K562 (cell line): ENCODE results near the gene F11R. TPM values are rescaled to one million over a fixed set of nuclear protein-coding genes. Genes with fewer than 3 reads are reported as not detected.

Experiments used
- ATF6 ChIP-seq: sonication (generic); formaldehyde crosslinking; IDR thresholded peaks from 2 replicates; pipeline ENCODE4 v1.4.0; 2020; ENCODE audit warnings: mild to moderate bottlenecking, missing genetic modification reagents
- CAMTA2 ChIP-seq: fragments of 250-450 bp; sonication (Bioruptor Pico); conservative IDR thresholded peaks from 2 replicates; pipeline ENCODE4 v1.5.1; 2022
- PRMT5 ChIP-seq: sonication (generic); formaldehyde crosslinking; IDR thresholded peaks from 2 replicates; pipeline ENCODE4 v1.5.0; 2020; ENCODE audit warnings: missing genetic modification reagents
- SIN3A ChIP-seq, 2 experiments: fragments of 150-350 bp in 1 of 2; IDR thresholded peaks; 2 replicates each; pipeline ENCODE4 v1.6.1; 2011 to 2016; ENCODE audit warnings: borderline replicate concordance in 2 of 2, low read depth in 2 of 2, low read length in 2 of 2, mild to moderate bottlenecking in 2 of 2, moderate library complexity in 2 of 2; ENCODE audit not compliant: control insufficient read depth in 1 of 2
- SNAPC5 ChIP-seq: fragments of 250-450 bp; sonication (Bioruptor Pico); IDR thresholded peaks from 2 replicates; pipeline ENCODE4 v1.8.0; 2021; ENCODE audit warnings: moderate library complexity, mild to moderate bottlenecking, inconsistent platforms
- TSC22D4 ChIP-seq: fragments of 450-650 bp; IDR thresholded peaks from 2 replicates; pipeline ENCODE4 v1.6.1; 2016; ENCODE audit warnings: missing genetic modification characterization, missing biosample characterization, control low read depth
- ZNF24 ChIP-seq: fragments of 450-650 bp; IDR thresholded peaks from 2 replicates; pipeline ENCODE4 v1.6.1; 2016
- ZNF3 ChIP-seq: fragments of 250-450 bp; sonication (Bioruptor Pico); IDR thresholded peaks from 2 replicates; pipeline ENCODE4 v1.5.0; 2021; ENCODE audit warnings: mild to moderate bottlenecking, moderate library complexity
- ZNF586 ChIP-seq: fragments of 450-650 bp; formaldehyde crosslinking; conservative IDR thresholded peaks from 2 replicates; pipeline ENCODE4 v1.4.0; 2020; ENCODE audit warnings: mild to moderate bottlenecking, moderate library complexity
- polyA plus RNA-seq, 8 experiments: library from polyadenylated mRNA; depleted of rRNA in 4 of 8; stranded (reverse) in 5 of 8; unstranded in 3 of 8; fragments of >200 nt; fragmentation: Nextera tagmentation in 2 of 8; fragmentation: Illumina TruSeq in 1 of 8; extraction: Ambion mirVana in 2 of 8; extraction: Trizol in 1 of 8; gene quantifications; 2 replicates each; pipeline versions ENCODE4 v1.2.1 to v1.2.3, GENCODE V29; 2011 to 2014; ENCODE audit warnings: inconsistent platforms in 1 of 8, missing spikeins in 1 of 8
- total RNA-seq, 7 experiments: library from RNA; depleted of rRNA in 6 of 7; stranded (reverse); fragments of >200 nt in 6 of 7; fragmentation: Illumina TruSeq in 2 of 7; extraction: Trizol in 2 of 7; gene quantifications; 2 replicates each; pipeline versions ENCODE4 v1.2.1 to v1.2.3, GENCODE V29; 2011 to 2021; ENCODE audit warnings: low replicate concordance in 1 of 7
- TF ChIP-seq, protein P1 (sequence below): fragments of 200-800 bp; sonication (Bioruptor generic); IDR thresholded peaks from 2 replicates; pipeline ENCODE4 v1.6.1; 2016; ENCODE audit warnings: missing genetic modification characterization, missing compliant biosample characterization
- TF ChIP-seq, protein P2 (sequence below), 2 experiments: fragments of 450-650 bp; IDR thresholded peaks; 2 replicates each; pipeline ENCODE4 v1.6.1; 2016
- TF ChIP-seq, protein P3 (sequence below): fragments of 250-450 bp; sonication (Bioruptor Pico); IDR thresholded peaks from 2 replicates; pipeline ENCODE4 v1.8.0; 2021; ENCODE audit warnings: borderline replicate concordance, mild to moderate bottlenecking, moderate library complexity; ENCODE audit not compliant: poor library complexity, severe bottlenecking
- TF ChIP-seq, protein P4 (sequence below), 2 experiments: fragments of 250-450 bp in 1 of 2; fragments of 450-650 bp in 1 of 2; sonication (Bioruptor Pico) in 1 of 2; IDR thresholded peaks; 2 replicates each; pipeline versions ENCODE4 v1.6.1 to v1.8.0; 2016 to 2021; ENCODE audit warnings: mild to moderate bottlenecking in 2 of 2, moderate library complexity in 2 of 2, missing compliant biosample characterization in 1 of 2, missing genetic modification characterization in 1 of 2
- TF ChIP-seq, protein P5 (sequence below): fragments of 450-650 bp; formaldehyde crosslinking; conservative IDR thresholded peaks from 2 replicates; pipeline ENCODE4 v1.4.0; 2022; ENCODE audit warnings: mild to moderate bottlenecking, missing genetic modification characterization

F11R gene
- total and polyA plus RNA-seq, 9 of the 15 experiments (the other 6 are each of a cell fraction or from before 2014, with no cell fraction given), result 27.4 to 187 (median 52.5) TPM

DNA sequence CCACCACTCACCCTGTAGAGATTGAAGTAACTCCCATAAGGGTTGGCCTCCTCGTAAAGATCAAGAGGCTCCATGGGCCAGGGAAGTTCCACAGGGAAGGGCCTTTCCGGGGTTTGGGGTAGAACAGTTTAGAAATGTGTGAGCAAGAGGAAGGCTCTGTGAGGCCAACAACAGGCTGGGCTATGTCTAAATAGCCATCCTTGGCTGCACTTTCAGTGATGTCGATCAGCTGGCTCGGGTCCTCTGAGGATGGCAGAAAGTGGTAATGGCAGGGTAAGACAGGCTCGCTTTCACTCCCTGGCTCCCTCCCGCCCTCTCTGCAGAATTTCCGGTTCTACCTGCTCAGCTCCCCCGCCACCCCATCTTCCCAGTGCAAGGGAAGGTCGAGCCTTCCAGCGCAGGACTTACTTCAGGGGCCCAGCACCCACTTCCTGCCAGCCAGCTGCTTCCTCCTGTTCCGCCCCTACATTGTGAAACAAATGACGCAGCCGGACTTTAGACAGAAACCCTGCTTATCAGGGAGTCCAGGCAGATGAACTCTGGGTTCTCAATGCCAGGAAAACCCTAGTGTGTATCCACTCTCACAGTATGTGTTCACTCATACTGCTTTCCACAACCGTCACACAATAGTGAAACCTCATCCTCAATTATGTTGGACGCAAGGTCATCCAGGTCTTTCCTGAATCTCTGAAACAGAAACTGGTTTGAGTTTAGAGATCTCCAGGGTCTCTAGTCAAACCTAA is 7.3 kb downstream of the F11R start (continued):
- TF ChIP-seq, protein P1, sequence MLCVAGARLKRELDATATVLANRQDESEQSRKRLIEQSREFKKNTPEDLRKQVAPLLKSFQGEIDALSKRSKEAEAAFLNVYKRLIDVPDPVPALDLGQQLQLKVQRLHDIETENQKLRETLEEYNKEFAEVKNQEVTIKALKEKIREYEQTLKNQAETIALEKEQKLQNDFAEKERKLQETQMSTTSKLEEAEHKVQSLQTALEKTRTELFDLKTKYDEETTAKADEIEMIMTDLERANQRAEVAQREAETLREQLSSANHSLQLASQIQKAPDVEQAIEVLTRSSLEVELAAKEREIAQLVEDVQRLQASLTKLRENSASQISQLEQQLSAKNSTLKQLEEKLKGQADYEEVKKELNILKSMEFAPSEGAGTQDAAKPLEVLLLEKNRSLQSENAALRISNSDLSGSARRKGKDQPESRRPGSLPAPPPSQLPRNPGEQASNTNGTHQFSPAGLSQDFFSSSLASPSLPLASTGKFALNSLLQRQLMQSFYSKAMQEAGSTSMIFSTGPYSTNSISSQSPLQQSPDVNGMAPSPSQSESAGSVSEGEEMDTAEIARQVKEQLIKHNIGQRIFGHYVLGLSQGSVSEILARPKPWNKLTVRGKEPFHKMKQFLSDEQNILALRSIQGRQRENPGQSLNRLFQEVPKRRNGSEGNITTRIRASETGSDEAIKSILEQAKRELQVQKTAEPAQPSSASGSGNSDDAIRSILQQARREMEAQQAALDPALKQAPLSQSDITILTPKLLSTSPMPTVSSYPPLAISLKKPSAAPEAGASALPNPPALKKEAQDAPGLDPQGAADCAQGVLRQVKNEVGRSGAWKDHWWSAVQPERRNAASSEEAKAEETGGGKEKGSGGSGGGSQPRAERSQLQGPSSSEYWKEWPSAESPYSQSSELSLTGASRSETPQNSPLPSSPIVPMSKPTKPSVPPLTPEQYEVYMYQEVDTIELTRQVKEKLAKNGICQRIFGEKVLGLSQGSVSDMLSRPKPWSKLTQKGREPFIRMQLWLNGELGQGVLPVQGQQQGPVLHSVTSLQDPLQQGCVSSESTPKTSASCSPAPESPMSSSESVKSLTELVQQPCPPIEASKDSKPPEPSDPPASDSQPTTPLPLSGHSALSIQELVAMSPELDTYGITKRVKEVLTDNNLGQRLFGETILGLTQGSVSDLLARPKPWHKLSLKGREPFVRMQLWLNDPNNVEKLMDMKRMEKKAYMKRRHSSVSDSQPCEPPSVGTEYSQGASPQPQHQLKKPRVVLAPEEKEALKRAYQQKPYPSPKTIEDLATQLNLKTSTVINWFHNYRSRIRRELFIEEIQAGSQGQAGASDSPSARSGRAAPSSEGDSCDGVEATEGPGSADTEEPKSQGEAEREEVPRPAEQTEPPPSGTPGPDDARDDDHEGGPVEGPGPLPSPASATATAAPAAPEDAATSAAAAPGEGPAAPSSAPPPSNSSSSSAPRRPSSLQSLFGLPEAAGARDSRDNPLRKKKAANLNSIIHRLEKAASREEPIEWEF, result no peak
- peak in 1 of 2 experiments; percentile 73; a peak in 2 of 4 replicates for TF ChIP-seq SIN3A (IDR thresholded peaks at IDR 0.05; ENCODE audit: borderline replicate concordance in 2 of 2, control insufficient read depth in 1 of 2, low read depth in 2 of 2, low read length in 2 of 2)
- TF ChIP-seq, protein P2, sequence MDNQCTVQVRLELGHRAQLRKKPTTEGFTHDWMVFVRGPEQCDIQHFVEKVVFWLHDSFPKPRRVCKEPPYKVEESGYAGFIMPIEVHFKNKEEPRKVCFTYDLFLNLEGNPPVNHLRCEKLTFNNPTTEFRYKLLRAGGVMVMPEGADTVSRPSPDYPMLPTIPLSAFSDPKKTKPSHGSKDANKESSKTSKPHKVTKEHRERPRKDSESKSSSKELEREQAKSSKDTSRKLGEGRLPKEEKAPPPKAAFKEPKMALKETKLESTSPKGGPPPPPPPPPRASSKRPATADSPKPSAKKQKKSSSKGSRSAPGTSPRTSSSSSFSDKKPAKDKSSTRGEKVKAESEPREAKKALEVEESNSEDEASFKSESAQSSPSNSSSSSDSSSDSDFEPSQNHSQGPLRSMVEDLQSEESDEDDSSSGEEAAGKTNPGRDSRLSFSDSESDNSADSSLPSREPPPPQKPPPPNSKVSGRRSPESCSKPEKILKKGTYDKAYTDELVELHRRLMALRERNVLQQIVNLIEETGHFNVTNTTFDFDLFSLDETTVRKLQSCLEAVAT (IDR thresholded peaks at IDR 0.05), result peak; percentile 19 to 40; a peak in 2 of 4 replicates
- TF ChIP-seq CAMTA2 (CRISPR knock-in tag), result no peak
- TF ChIP-seq PRMT5 (CRISPR knock-in tag), result no peak
- TF ChIP-seq, protein P3, sequence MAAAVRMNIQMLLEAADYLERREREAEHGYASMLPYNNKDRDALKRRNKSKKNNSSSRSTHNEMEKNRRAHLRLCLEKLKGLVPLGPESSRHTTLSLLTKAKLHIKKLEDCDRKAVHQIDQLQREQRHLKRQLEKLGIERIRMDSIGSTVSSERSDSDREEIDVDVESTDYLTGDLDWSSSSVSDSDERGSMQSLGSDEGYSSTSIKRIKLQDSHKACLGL (CRISPR knock-in tag), result no peak
- TF ChIP-seq SNAPC5, result no peak
- TF ChIP-seq ZNF24, result peak; percentile 24; the same call in 1 of the 2 replicates
- TF ChIP-seq, protein P4, sequence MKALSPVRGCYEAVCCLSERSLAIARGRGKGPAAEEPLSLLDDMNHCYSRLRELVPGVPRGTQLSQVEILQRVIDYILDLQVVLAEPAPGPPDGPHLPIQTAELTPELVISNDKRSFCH (CRISPR knock-in tag; IDR thresholded peaks at IDR 0.05), result no peak
- TF ChIP-seq, protein P4 (tag; IDR thresholded peaks at IDR 0.05), result no peak; the same call in 1 of the 2 replicates
- no peak for TF ChIP-seq ATF6 (CRISPR knock-in tag)
- TF ChIP-seq TSC22D4, result no peak
- no peak for TF ChIP-seq ZNF586
- TF ChIP-seq, protein P5, sequence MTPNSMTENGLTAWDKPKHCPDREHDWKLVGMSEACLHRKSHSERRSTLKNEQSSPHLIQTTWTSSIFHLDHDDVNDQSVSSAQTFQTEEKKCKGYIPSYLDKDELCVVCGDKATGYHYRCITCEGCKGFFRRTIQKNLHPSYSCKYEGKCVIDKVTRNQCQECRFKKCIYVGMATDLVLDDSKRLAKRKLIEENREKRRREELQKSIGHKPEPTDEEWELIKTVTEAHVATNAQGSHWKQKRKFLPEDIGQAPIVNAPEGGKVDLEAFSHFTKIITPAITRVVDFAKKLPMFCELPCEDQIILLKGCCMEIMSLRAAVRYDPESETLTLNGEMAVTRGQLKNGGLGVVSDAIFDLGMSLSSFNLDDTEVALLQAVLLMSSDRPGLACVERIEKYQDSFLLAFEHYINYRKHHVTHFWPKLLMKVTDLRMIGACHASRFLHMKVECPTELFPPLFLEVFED (CRISPR knock-in tag), result peak; percentile 79; the same call in 1 of the 2 replicates
- TF ChIP-seq ZNF3 (CRISPR knock-in tag), result no peak
